NCI-H187 treated with DMSO at 0.1 percent for 48 hours (cell line): ENCODE data around the gene GPRIN1.
A peak's percentile ranks its signal among the peaks of the same experiment; 100 is the strongest.
"Not testable (repeated sequence)": the region's sequence is repeated elsewhere in the genome, so short reads cannot be mapped to it uniquely, and the experiment has no call there.

Experiments used
- DNase-seq: peaks from one replicate; lab custom pipeline; 2025; lab: John Stamatoyannopoulos, UW

The GPRIN1 gene

GRCh38 chr5:176597417-176598389 lies 12.3 kb downstream of the GPRIN1 start:
- DNase-seq = no peak

GRCh38 chr5:176596689-176597416 lies 13.1 kb downstream of the GPRIN1 start:
- no peak for DNase-seq

GRCh38 chr5:176596069-176596644 lies 13.8 kb downstream of the GPRIN1 start:
- no peak for DNase-seq

- no peak for DNase-seq
These were observed 14.5 kb downstream of the GPRIN1 start for GRCh38 chr5:176595386-176595943.

GRCh38 chr5:176594554-176594953 lies 15.4 kb downstream of the GPRIN1 start:
- no peak for DNase-seq

GRCh38 chr5:176593273-176593869 lies 16.6 kb downstream of the GPRIN1 start:
- no peak for DNase-seq

GRCh38 chr5:176592573-176592972 lies 17.4 kb downstream of the GPRIN1 start:
- no peak for DNase-seq

- not testable (repeated sequence) for DNase-seq
These were observed 18.3 kb downstream of the GPRIN1 start for GRCh38 chr5:176591667-176592066.

- peak; percentile 66 for DNase-seq
These were observed 19.8 kb downstream of the GPRIN1 start for GRCh38 chr5:176590035-176590717.

GRCh38 chr5:176589039-176589769 lies 20.8 kb downstream of the GPRIN1 start:
- no peak for DNase-seq

GRCh38 chr5:176588297-176588696 lies 21.7 kb downstream of the GPRIN1 start:
- DNase-seq = no peak

- DNase-seq = no peak
These were observed 22.6 kb downstream of the GPRIN1 start for GRCh38 chr5:176587398-176587797.

- DNase-seq = no peak
These were observed 26.9 kb downstream of the GPRIN1 start for GRCh38 chr5:176583076-176583475.

GRCh38 chr5:176581361-176581760 lies 28.6 kb downstream of the GPRIN1 start:
- no peak for DNase-seq

- DNase-seq = no peak
These were observed 30.6 kb downstream of the GPRIN1 start for GRCh38 chr5:176579323-176579722.

GRCh38 chr5:176578391-176578808 lies 31.6 kb downstream of the GPRIN1 start:
- DNase-seq = no peak

GRCh38 chr5:176577312-176578176 lies 32.4 kb downstream of the GPRIN1 start:
- no peak for DNase-seq

- DNase-seq = no peak
These were observed 34.2 kb downstream of the GPRIN1 start for GRCh38 chr5:176575488-176576422.
